Osteocyte (in vitro differentiated cells): ENCODE results near the gene MEF2A. TPM values are rescaled to one million over a fixed set of nuclear protein-coding genes. Genes with fewer than 3 reads are reported as not detected.

Experiments used
- DNase-seq: peaks from one replicate; pipeline ENCODE4 v3.0.0; 2021; ENCODE audit warnings: mixed read lengths; ENCODE audit not compliant: unreplicated experiment; ENCODE audit errors: extremely low spot score
- H3K27ac Mint-ChIP-seq: one replicate; pipeline ENCODE4 v1.8.0; 2021; ENCODE audit warnings: mild to moderate bottlenecking, mixed read lengths; ENCODE audit not compliant: unreplicated experiment
- H3K27me3 Mint-ChIP-seq: one replicate; pipeline ENCODE4 v1.8.0; 2021; ENCODE audit warnings: mixed read lengths; ENCODE audit not compliant: unreplicated experiment
- H3K36me3 Mint-ChIP-seq: one replicate; pipeline ENCODE4 v1.8.0; 2021; ENCODE audit warnings: mixed read lengths; ENCODE audit not compliant: unreplicated experiment
- H3K4me1 Mint-ChIP-seq: one replicate; pipeline ENCODE4 v1.8.0; 2021; ENCODE audit warnings: mixed read lengths; ENCODE audit not compliant: unreplicated experiment
- H3K4me3 Mint-ChIP-seq: one replicate; pipeline ENCODE4 v1.8.0; 2021; ENCODE audit warnings: mild to moderate bottlenecking, moderate library complexity, mixed read lengths; ENCODE audit not compliant: unreplicated experiment
- H3K9me3 Mint-ChIP-seq: one replicate; pipeline ENCODE4 v1.8.0; 2021; ENCODE audit warnings: mixed read lengths; ENCODE audit not compliant: unreplicated experiment
- total RNA-seq: library from RNA; stranded (reverse); gene quantifications from 2 replicates; pipeline ENCODE4 v1.2.1, GENCODE V29; 2021
- TF ChIP-seq, protein P1 (sequence below): fragments of 200-600 bp; sonication (generic); IDR thresholded peaks from 2 replicates; pipeline ENCODE4 v1.5.0; 2021; ENCODE audit warnings: antibody characterized with exemption, mild to moderate bottlenecking, moderate library complexity

MEF2A gene
- total RNA-seq, 1 donor from 2014 or later = 97.8 TPM

DNA sequence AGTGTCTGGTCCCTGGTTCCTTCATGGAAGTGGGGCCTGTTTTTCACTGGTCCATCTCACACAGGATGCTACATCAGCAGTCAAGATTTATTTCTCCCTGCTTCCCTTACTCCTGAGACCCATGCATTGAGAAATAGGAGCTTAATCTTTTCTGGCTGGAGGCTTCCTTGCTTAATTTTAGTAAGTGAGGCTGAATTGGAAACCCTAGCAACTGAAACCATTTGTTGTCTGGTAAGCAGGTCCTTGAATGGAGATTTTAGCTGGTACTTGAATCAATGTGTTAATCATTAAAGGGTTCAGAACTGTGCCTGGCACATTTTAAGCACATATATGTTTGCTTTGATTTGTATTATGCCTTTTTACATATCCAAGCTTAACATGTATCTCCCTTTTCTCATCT, 20.2 kb upstream of the MEF2A start:
- no peaks in the 10 kb centered on the region for H3K36me3 Mint-ChIP-seq
- H3K27me3 Mint-ChIP-seq = no peaks in the 10 kb centered on the region

DNA sequence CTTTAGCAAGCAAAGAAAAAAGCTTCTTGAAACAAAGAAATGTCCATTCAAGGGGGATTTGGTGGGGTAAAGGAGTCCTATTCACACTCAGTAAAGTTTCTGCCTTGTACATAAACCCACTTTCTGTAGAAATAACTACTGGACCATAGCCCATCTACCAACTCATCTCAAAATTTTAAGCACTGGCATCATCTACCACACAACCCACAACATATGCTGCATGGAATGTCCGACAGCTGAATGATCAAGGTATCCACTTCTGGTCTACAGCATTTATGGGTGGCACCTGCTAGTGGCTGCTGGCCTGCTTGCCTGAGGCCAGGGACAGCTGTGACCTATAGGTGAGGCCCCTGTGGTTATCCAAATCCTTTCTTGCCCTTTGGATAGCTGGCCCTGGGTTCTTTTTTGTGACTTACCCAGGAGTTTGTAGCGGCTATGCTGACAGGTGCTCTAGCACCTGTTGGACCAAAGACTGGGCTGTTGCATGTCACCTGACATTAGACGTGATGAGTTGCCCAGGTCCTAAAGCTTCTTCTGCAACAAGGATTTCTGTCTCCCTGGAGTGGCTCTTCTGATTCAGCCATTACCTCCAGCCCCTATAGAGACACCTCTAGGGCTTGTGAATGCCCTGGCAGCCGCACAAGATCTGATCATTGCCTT, 19.2 kb upstream of the MEF2A start:
- H3K27me3 Mint-ChIP-seq = no peaks in the 10 kb centered on the region
- H3K36me3 Mint-ChIP-seq = no peaks in the 10 kb centered on the region
- H3K27ac Mint-ChIP-seq = no peak overlapping the region
- H3K4me3 Mint-ChIP-seq = no peak overlapping the region
- no peak for DNase-seq
- TF ChIP-seq, protein P1, sequence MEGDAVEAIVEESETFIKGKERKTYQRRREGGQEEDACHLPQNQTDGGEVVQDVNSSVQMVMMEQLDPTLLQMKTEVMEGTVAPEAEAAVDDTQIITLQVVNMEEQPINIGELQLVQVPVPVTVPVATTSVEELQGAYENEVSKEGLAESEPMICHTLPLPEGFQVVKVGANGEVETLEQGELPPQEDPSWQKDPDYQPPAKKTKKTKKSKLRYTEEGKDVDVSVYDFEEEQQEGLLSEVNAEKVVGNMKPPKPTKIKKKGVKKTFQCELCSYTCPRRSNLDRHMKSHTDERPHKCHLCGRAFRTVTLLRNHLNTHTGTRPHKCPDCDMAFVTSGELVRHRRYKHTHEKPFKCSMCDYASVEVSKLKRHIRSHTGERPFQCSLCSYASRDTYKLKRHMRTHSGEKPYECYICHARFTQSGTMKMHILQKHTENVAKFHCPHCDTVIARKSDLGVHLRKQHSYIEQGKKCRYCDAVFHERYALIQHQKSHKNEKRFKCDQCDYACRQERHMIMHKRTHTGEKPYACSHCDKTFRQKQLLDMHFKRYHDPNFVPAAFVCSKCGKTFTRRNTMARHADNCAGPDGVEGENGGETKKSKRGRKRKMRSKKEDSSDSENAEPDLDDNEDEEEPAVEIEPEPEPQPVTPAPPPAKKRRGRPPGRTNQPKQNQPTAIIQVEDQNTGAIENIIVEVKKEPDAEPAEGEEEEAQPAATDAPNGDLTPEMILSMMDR = no peak
- H3K9me3 Mint-ChIP-seq = no peaks in the 10 kb centered on the region
- no peaks in the 10 kb centered on the region for H3K4me1 Mint-ChIP-seq

More for the DNA sequence above, 20.2 kb upstream of the MEF2A start:
- Mint-ChIP-seq H3K4me3 (no peak overlapping the region), H3K9me3 (no peaks in the 10 kb centered on the region), H3K27ac (no peak overlapping the region), H3K4me1 (no peaks in the 10 kb centered on the region)
- TF ChIP-seq, protein P1 = no peak
- no peak for DNase-seq

DNA sequence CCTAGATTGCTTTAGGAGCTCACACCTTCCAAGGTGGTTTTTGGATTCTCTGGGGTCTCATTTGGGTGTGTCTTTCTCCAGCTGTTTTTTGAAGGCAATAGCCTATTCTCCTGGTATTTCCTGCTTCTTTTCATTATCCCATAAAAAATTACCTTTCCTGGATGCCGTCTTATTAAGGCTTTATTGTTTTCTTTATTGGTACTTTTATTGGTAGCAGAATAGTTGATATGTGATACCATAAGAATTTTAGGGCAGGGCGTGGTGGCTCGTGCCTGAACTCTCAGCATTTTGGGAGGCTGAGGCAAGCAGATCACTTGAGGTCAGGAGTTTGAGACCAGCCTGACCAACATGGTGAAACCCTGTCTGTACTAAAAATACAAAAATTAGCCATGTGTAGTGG, 18.3 kb upstream of the MEF2A start:
- H3K4me3 Mint-ChIP-seq = no peak overlapping the region
- DNase-seq = no peak
- H3K4me1 Mint-ChIP-seq = no peaks in the 10 kb centered on the region
- no peaks in the 10 kb centered on the region for H3K9me3 Mint-ChIP-seq
- TF ChIP-seq, protein P1 = no peak
- H3K27ac Mint-ChIP-seq = no peak overlapping the region
- no peaks in the 10 kb centered on the region for H3K27me3 Mint-ChIP-seq
- no peaks in the 10 kb centered on the region for H3K36me3 Mint-ChIP-seq

DNA sequence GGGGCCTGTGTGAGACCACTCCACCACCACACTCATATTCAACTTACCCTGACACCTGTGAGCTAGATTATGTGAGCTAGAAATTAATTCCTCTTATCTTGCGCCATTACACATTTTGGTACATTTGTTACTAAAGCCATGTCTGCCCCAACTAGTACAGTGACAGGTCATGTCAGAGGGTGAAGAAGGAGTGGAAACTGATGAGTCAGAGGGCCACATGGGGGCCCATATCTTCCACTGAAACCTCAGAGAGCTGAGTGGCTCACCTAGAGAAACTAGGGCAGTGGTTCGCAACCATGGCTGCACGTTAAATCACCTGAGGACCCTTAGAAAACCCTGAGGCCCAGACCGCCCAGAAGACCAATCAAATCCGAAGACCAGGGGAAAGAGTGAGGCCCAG, 15.7 kb upstream of the MEF2A start:
- H3K9me3 Mint-ChIP-seq = no peaks in the 10 kb centered on the region
- H3K4me1 Mint-ChIP-seq = no peaks in the 10 kb centered on the region
- TF ChIP-seq, protein P1 = no peak
- no peak for DNase-seq
- no peaks in the 10 kb centered on the region for H3K27me3 Mint-ChIP-seq
- H3K36me3 Mint-ChIP-seq = no peaks in the 10 kb centered on the region
- no peak overlapping the region for H3K27ac Mint-ChIP-seq
- no peak overlapping the region for H3K4me3 Mint-ChIP-seq

DNA sequence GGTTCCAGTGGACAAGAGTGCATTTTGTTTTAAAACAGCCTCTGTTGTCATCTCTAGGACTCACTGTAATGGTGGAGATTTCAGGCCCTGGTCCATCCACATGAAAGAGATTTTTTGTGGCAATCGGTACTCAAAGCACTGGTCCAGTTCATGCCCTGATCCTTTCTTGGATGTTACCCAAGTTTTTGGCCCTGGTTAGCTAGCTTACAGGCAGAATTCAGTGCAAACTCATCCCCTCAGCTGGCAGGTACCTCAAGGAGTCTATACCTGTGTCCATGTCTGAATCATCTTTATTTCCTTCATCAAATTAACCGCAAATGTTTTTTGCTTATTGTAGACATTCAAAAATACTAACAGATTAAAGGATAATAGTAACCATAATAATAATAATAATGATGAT, 13.7 kb upstream of the MEF2A start:
- Mint-ChIP-seq H3K4me1 (no peaks in the 10 kb centered on the region), H3K36me3 (no peaks in the 10 kb centered on the region), H3K9me3 (no peaks in the 10 kb centered on the region), H3K27ac (no peak overlapping the region), H3K27me3 (no peaks in the 10 kb centered on the region), H3K4me3 (no peak overlapping the region)
- TF ChIP-seq, protein P1 = no peak
- no peak for DNase-seq
